HG02943 (cell line): ENCODE measurements around the gene ETNK2.

Experiments
- ATAC-seq: cut with Tn5 transposase; IDR thresholded peaks from one replicate; pipeline ENCODE4 v1.9.1; 2021; ENCODE audit warnings: mild to moderate bottlenecking, low read depth, moderate library complexity; ENCODE audit not compliant: unreplicated experiment

Gene ETNK2

GRCh38 chr1:204151552-204152309 is at the start of gene ETNK2:
TSS of gene ETNK2 (minus strand) at chr1:204152044. CDS start at chr1:204151852, 192 bp downstream.
- no peak for ATAC-seq

- ATAC-seq, result no peak
Measured at GRCh38 chr1:204201348-204202040, 49.6 kb upstream of the ETNK2 start.

GRCh38 chr1:204199579-204199978 is 47.7 kb upstream of the ETNK2 start:
- no peak for ATAC-seq

GRCh38 chr1:204198348-204199340 is 46.8 kb upstream of the ETNK2 start:
- ATAC-seq, result no peak

DNA sequence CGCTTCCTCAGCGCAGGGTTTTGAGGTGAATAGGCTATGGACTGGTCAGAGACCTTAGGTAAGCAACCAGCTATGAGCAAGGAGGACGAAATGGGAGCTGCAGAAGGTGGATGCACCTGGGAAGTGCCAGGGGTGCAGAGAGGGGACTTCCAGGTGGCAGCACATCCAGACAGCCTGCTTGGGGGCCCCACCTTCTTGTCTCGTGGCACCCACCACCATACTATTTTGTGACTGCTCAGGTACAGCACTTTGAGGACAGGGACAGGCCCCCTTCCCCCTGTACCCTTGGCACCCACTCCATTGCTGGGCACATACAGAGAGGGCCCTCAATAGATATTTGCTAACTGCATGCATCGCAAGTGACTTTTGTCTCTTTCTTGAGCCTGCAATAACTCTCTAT is 45.2 kb upstream of the ETNK2 start:
- no peak for ATAC-seq

GRCh38 chr1:204196068-204196795 is 44.4 kb upstream of the ETNK2 start, which contains the start of gene KISS1:
TSS of gene KISS1 (minus strand) at chr1:204196491. CDS start at chr1:204192876, 3,615 bp downstream.
- ATAC-seq, result no peak

GRCh38 chr1:204194771-204195170 is 42.9 kb upstream of the ETNK2 start:
- ATAC-seq, result no peak

DNA sequence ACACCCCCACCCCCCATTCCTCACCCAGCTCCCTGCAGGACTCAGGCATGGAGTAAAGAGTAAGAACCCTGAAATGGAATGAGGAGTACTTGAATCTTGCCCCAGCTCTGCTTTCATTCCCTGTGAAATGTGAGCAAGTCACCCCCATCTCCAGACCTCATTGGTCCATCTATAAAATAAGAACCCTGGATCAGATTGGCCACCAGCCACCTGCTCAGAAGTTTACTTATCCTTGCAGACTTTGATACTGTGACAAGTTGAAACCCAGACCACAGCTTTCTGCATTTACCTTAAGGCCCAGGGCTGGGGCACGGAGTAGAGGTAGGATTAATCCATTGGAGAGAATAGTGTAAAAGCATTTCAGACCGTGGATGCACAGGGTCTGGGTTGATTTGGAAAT is 42.2 kb upstream of the ETNK2 start:
- no peak for ATAC-seq

- ATAC-seq, result no peak
Measured at GRCh38 chr1:204192589-204193352, 40.9 kb upstream of the ETNK2 start.

DNA sequence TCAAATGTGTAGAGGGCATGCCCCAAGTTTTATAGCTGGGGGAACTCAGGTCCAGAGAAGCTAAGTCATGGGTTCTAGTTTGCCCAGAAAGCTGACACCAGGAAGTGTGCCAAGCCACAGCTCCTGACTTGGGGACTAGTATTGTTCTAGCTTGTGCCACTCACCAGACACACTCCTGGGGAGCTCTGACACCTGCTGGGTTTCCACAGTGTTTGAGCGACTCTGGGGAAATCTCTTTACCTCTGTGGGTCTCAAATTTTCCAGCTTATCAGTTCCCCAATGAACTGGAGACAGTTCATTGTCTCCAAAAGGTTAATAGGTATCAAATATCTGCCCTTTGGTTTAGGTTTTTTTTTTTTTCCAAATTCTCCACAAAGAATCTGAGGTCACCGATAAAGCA is 40.2 kb upstream of the ETNK2 start:
- ATAC-seq, result no peak

DNA sequence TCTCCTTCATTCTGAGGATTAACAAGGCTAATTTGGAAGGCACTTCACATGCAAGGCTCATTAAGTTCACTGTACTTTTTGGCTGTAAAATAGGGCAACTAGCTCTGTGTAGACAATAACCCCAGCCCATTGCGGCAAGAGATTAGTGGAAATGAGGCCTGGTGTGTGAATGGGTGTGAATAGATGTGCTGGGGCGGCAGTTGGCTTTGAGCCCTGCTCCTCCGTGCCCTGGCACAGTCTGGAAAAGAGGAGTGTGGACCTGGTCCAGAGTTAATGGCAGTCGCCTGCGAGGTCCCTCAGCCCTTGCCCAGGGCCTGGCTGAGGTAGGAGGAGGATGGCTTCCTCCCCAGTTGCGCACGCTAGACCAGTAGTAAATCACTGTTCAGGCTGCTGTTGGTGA is 39.6 kb upstream of the ETNK2 start:
- no peak for ATAC-seq

GRCh38 chr1:204190212-204191211 is 38.7 kb upstream of the ETNK2 start:
- no peak for ATAC-seq

- ATAC-seq, result no peak
Measured at GRCh38 chr1:204188959-204189639, 37.3 kb upstream of the ETNK2 start.

DNA sequence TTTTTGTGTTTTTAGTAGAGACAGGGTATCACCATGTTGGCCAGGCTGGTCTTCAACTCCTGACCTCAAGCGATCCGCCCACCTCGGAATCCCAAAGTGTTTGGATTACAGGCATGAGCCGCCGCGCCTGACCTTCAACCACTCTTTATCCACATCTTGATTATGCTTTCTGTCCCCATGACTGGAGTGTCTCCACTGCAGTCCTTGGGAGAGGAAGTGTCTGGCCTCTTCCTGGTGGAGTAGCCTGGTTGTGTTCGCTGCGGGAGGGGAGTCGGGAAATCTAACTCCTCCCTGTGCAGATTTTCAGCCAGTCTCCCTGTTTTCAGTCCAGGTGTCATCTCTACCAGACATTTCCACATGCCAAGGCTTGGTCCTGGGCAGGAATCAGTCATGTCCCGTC is 34.8 kb upstream of the ETNK2 start:
- no peak for ATAC-seq

DNA sequence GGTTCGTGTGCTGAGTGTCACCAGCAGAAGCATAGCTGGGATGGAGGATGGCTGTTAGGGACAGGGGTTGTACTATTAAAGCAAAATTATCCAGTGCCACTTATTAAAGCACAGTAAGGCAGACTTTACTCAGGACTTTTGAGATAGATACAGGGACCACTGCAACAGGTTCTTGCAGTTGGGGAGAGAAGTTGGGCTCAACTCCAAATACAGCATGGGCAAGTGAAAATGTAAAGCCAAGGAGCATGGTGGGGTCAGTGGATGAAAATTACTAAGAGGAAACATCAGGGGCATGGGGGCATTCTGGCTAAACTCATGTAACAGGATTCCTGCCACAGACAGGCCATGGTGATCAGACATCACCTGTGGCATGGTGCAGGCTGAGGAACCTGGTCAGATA is 29.3 kb upstream of the ETNK2 start:
- no peak for ATAC-seq

- ATAC-seq, result no peak
Measured at GRCh38 chr1:204180133-204180532, 28.3 kb upstream of the ETNK2 start.

GRCh38 chr1:204178487-204179281 is 26.8 kb upstream of the ETNK2 start:
- ATAC-seq, result no peak
